IPS-NIHi7 (cell line): ENCODE results near the gene JOSD1.
A peak's percentile ranks its signal among the peaks of the same experiment; 100 is the strongest.

Experiments
- DNase-seq: peaks from one replicate; pipeline ENCODE4 v3.0.0; 2012; ENCODE audit warnings: mixed read lengths; ENCODE audit errors: extremely low spot score

JOSD1 gene

GRCh38 chr22:38733329-38733723, 32.6 kb upstream of the JOSD1 start:
- peak; percentile 76 for DNase-seq

DNA sequence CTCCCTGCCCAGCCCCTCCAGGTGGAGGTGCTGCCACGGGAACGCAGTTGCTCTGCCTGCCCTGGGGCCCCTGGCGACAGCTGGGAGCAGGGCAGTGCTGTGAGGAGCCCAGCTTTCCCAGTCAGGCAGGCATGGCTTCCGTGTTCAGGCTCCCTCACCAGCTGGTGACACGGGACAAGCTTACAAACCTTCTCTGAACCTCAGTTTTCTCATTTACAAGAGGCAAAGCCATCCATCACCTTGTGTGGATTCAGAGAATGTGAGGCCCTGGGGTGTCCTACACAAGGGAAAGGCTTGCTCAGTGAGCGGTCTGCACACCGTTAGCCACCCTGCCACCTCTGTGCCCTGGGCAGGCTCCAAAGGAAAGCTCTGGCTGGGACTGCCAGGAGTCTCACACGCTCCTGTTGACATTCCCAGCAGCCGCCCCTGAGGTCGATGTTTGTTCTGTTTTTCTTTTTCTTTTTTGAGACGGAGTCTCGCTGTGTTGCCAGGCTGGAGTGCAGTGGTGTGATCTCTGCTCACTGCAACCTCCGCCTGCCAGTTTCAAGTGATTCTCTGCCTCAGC, 31.6 kb upstream of the JOSD1 start:
- no peak for DNase-seq

DNA sequence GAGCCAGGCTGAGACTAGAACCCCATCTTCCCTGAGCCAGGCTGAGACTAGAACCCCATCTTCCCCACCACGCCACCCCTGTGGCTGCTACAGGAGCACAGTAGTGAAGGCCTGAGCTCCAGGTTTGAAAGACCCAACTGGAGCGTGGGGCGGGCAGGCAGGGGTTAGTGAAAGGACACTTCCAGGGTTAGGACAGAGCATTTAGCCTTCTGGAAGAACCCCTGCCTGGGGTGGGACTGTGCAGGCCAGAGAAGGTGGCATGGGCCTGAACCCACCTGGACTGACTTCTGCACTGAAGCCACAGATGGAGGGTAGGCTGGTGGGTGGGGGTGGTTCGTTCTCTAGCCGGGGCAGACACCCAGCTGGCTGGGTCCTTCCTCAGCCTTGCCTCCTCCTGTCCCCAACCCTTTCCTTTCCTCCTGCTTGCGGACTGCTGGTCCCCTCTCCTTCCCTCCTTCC, 31.0 kb upstream of the JOSD1 start:
- DNase-seq, result no peak

GRCh38 chr22:38730411-38730871, 29.7 kb upstream of the JOSD1 start:
- no peak for DNase-seq

DNA sequence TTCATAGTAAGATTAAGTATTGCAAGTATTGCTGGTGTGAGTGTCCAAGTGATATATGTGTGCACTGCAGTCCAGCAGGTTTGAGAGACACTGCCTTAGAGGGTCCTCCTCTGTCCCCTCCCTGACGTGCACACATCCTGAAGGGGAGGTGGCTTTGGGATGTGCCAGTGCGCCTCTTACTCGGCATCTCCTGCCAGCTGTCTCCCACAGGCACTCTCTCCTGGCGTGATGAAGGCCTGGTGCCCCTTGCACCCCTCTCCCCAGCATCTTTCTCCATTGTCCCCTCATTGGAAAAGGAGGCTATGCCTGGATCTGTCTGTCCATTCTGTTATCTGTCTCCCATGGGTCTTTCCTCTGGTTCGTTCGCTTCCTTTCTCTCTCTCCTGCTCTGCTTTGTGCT, 29.2 kb upstream of the JOSD1 start:
- no peak for DNase-seq

DNA sequence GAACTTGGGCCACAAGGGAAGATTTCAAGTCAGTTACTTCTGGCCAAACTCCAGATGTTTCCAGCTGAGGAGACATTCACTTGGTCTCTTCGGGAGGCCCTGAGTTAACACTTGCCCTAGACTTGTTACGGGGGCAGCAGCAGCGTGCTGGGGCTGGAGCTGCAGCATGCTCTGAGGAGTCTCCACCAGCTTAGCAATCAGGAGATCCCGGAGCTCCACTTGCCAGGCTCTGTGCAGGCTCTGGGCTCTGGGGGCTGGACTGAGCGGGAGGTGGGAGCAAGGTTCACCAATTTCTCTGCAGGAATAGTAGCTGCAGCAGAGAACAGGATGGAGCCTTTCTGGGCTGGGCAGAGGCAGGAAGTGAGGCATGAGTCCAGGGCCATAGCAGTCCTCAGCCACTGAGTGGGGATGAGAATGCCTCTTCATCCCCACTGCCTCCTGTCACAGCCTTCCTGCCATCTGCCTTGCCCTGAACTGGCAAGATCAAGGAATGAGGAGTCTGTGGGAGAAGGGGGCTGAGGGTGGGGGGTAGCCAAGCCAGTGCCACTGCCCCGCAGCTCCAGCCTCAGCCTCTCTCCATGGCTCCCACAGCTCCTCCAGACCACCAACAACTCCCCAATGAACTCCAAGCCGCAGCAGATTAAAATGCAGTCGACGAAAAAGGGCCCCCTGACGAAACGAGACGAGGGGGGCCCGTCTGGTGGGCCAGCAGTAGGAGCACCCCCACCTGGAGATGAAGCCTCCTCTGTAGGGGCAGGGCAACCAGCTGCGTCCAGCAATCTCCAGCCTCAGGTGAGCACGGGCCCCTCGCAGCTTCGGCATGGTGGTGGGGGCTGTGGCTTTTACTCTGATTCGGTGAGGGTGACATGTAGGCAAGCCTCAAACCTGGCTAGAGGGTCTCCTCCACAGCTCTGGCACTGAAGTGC, 28.4 kb upstream of the JOSD1 start:
- no peak for DNase-seq

DNA sequence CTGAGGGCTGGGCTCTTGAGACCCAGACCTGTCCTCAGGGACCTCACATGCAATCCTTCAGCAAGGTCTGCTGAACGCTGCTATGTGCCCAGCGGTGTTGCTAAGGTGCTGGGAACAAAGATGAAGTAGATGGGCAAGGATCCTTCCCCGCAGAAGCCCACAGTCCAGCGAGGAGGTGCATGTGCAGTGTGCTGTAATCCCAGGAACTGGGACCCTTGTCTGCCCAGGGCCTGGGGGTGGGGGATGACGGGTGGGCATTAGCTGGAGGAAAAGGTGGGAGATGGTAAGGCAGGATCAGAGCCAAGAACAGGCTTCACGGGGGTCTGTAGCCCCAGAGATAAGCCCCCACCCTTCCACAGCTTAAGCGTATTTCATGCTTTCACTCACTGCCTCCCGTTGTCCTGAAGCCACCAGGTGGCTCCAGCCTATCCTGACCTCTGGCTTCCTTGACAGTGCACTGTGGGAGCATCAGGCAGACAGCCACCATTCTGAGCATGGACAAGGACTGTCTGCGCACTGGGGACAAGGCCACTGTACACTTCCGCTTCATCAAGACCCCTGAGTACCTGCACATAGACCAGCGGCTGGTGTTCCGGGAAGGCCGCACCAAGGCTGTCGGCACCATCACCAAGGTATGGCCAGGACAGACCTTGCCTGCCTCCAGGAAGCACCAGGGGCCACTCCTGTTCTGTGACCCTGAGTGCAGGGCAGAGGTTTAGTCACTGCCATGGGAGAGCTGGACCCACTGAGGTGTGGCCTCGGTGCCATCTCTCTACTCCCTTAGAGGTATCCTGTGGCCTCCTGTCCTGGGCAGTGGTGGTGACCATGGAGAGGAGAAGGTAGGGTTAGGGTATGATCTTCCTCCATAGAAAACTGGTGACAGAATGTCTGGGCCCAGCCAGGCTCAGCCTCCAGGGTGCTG, 27.0 kb upstream of the JOSD1 start:
- DNase-seq, result no peak

DNA sequence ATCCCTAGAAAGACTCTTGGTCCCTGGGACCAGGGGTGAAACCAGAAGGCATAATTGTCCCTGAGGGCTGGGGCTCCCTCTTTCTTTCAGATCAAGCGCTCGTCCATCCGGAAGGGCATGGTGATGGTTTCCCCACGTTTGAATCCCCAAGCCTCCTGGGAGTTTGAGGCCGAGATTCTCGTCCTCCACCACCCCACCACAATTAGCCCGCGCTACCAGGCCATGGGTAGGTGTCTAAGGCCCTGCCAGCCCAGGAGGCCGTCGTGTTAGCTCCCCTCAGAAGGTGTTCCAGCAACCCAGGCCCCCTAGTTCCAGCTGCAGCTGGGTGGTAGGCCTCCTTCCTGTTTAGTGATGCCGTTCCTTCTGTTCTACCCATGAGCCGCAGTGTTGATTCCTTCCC, 26.4 kb upstream of the JOSD1 start:
- no peak for DNase-seq

DNA sequence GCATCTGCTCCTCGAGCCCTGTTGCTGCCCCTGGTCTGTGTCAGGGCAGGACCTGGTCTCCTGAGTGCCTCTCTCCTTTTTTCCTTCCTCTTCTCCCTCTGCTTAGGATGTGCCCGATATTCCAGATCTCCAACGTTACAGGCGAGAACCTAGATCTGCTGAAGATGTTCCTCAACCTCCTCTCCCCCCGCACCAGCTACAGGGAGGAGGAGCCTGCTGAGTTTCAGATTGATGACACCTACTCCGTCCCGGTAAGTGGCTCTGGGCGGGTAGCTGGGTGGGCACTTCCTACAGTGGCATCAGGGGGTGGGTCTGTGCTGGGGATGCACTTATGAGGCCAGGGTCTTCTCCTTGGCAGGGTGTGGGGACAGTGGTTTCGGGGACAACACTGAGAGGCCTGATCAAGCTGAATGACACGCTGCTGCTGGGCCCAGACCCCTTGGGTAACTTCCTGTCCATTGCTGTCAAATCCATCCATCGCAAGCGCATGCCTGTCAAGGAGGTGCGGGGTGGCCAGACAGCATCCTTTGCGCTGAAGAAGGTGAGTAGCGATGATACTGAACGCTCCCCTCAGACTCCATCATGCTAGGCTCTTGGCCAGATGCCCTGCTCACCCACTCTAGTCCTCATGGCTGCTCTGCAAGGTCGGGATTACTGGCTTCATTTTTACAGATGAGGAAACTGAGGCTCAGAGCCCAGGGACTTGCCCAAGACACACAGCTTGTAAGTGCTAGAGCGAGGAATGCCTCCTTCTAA, 25.3 kb upstream of the JOSD1 start:
- no peak for DNase-seq

- DNase-seq, result peak; percentile 64
These were observed 24.3 kb upstream of the JOSD1 start for GRCh38 chr22:38724926-38725571.

DNA sequence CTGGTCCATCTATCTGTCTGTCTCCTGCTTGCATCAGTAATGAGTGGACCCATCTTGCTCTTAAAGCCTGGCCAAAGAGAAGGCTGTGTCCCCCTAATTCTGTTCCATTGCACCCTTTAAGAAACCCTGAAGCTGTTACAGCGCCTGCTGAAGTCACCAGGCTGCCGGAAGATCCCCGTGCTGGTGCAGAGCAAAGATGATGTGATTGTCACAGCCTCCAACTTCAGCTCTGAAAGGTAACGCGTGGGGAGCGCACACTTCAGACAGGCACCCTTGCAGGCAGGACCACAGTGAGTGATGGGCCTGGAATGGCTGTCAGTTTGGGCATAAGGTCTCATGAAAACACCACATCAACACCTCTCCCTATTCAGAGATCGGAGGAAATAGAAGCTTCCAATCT, 23.4 kb upstream of the JOSD1 start:
- no peak for DNase-seq

DNA sequence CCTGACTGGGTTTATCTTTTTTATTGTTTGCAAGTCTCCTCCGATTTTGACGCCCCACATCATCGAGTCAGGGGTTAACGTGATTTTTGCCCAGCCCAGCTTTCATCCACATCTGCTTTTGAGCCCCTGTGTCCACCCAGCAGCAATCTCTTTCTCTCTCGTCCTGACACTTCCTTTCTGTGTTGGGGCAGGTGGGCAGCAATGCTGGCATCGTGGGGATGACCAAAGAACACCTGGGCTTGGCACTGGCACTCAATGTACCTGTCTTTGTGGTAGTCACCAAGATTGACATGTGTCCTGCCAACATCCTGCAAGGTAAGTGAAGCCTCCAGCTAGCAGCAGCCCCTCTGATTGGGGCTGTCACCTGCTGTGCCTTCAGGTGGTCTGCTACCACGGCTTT, 20.8 kb upstream of the JOSD1 start:
- no peak for DNase-seq

GRCh38 chr22:38720350-38720749, 19.6 kb upstream of the JOSD1 start:
- no peak for DNase-seq

DNA sequence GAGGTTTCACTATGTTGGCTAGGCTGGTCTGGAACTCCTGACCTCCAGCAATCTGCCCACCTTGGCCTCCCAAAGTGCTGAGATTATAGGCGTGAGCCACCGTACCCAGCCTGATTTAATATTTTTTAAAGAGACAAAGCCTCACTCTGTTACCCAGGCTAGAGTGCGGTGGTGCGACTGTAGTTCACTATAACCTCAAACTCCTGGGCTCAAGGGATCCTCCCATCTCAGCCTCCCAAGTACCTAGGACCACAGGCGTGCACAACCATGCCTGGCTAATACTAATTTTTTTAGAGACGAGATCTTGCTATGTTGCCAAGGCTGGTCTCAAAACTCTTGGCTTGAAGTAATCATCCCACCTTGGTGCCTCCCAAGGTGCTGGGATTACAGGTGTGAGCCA, 18.5 kb upstream of the JOSD1 start:
- DNase-seq, result no peak

DNA sequence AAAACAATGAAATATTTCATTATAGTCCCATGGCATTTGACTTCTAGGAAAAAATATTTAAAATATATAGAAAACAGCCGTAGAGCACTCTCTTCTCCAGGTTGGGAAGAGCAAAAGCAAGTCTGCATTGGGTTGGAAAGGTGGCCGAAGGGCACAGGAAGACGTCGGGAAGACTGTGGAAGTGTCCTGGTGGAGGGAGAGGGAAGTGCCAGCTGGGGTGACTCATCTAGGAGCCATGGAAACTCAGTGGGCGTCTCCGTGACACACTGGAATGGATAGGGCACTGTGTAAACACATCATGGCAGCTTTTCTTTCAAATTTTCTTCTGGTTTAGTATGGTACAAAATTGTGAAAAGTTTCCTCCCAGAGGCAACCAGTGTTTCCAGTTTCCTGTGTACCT, 17.7 kb upstream of the JOSD1 start:
- DNase-seq, result peak; percentile 77

GRCh38 chr22:38717244-38717643, 16.5 kb upstream of the JOSD1 start:
- no peak for DNase-seq

DNA sequence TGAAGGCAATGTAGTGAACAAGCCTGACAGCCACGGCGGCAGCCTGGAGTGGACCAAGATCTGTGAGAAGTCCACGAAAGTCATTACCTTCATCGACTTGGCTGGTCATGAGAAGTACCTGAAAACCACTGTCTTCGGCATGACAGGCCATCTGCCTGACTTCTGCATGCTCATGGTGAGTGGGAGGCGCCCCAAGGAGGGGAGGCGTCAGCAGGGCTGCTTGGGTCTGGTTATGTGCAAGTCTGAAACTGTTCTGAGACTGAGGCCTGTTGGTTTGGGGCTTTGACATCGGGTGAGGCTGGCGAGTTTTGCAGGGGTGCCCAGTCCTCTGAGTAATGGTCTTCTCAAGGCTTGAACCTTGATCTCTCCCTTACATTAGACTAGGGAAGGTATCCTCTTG, 16.1 kb upstream of the JOSD1 start:
- no peak for DNase-seq

DNA sequence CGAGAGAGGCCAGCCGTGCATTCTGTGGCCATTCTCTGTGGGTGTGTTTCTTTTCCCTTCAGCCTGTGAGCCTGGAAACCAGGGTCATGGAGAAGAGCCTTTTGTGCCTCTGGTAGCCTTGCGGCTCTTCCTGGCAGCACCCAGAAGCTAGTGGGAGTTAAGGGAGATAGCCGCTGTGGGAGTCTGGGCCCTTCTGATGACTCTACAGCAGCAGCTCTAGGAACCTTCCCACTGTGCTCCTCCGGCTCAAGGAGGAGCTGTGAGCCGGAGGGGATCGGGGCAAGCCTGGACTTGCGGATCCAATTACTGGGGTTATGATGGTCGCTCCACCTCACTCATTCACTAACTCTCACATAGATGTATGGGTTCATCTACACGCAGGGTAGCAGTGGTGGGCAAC, 15.5 kb upstream of the JOSD1 start:
- DNase-seq, result no peak

DNA sequence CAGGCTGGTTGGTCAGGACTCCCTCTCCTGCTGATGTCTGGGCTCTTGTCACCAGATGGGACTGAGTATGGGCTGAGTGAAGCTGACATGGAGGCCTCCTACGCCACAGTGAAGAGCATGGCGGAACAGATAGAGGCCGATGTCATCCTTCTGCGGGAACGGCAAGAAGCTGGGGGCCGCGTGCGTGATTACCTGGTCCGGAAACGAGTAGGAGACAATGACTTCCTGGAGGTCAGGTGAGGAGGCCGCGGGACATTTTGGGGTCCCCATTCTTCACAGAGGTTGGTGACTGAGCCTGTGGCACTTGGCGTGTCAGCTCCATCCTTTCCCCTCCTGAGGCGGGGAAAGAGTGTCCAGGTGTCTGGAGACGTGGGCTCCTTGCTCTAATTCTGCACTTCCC, 15.1 kb upstream of the JOSD1 start:
- DNase-seq, result no peak

DNA sequence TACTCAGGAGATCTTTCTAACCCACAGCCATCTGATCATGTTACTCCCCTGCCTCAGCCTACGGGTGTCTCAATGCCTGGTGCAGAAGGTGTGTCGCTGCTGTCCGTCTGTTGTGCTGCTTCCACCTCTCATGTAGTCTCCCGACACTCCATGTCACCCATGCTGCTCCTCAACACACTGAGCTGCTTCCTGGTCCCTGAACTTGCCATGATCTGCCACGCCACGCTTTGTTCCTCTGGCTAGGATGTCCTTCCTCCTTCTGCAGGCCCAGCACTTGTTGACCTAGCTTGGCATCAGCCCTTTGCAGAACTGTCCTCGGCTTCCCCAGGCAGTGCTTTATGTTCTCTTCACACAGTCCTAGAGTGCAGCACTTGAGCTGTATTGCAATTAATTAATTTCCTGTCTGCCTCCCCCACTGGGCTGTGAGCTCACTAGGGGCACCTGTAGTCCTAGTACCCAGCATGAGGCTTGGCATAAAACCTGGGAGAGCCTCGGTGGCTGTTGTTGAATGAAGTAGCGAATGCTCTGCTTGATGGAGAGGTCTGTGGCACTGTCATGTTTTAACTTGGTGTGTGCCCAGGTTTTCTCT, 14.5 kb upstream of the JOSD1 start:
- DNase-seq, result no peak

DNA sequence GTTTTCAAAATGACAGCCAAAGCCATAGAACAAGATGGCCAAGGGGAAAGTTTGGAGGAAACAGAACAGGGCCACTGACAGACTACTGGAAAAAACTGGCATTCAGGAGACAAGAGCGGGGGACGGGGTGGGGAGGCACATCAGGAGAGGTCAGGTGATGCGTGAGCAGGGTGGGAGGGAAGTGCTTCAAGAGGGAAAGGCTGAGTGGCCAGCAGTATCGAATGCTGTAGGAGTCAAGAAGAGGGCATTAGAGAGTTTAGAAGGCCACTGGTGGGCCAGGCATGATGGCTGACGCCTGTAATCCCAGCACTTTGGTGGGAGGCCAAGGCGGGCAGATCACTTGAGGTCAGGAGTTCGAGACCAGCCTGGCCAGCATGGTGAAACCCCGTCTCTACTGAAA, 13.2 kb upstream of the JOSD1 start:
- no peak for DNase-seq
